ENCODE data around the gene ERLEC1.

- TF ChIP-seq EZH2phosphoT487 (IDR thresholded peaks at IDR 0.05; ENCODE audit: low read depth, severe bottlenecking, unreplicated experiment) (no peak), CTCF (IDR thresholded peaks at IDR 0.05; ENCODE audit: poor library complexity) (no peak)
Measured at GRCh38 chr2:53865264-53865663, 78.4 kb downstream of the ERLEC1 start.

Measured in hepatocyte (in vitro differentiated cells).